Measurements from ENCODE around the gene SIGLEC12. TPM values are rescaled to one million over a fixed set of nuclear protein-coding genes. Genes with fewer than 3 reads are reported as not detected.

The SIGLEC12 gene
- total and polyA plus RNA-seq, 2 donors (not counting 3 experiments of a cell fraction or from before 2014, with no cell fraction given): not detected

- no peak overlapping the region for H3K27ac ChIP-seq (ENCODE audit: insufficient read depth, low read depth, low read length)
- dilution Hi-C loops (cut with MboI; ENCODE audit: extremely low pct_ligation_motif_present, low sequenced_read_pairs) (no loop called here), intact Hi-C loops (cut with micrococcal nuclease) (no loop called here)
- ChIA-PET POLR2A (no interaction called here), CTCF (interaction anchor here (1.2 kb wide), 1 partner anchor 206 kb away, joined by 4 read pairs; no protein-coding TSS in a partner anchor)
- no peaks in the 10 kb centered on the region for H3K36me3 ChIP-seq (ENCODE audit: control insufficient read depth in 2 of 2, extremely low read depth in 1 of 2, insufficient read depth in 2 of 2, low read length in 2 of 2)
- no peak overlapping the region for H3K4me3 ChIP-seq (replicated peaks in 1 of 3; ENCODE audit: insufficient read depth in 1 of 3, low read depth in 1 of 3, low read length in 3 of 3)
- H3K9ac ChIP-seq (replicated peaks; ENCODE audit: extremely low read depth, insufficient read depth, low read length): no peak overlapping the region
- no peaks in the 10 kb centered on the region for H3K79me2 ChIP-seq (ENCODE audit: control insufficient read depth, insufficient read depth, low read length)
- DNase-seq (ENCODE audit: low read depth, low spot score) (no peak), FAIRE-seq (no peak)
- no peaks in the 10 kb centered on the region for H3K9me1 ChIP-seq (replicated peaks; ENCODE audit: control insufficient read depth, extremely low read depth, insufficient read depth, low read length)
- no TSS peak for BruUV-seq (replicated peaks)
- TF ChIP-seq MYC (IDR thresholded peaks at IDR 0.05; ENCODE audit: low read depth, low read length): no peak
- TF ChIP-seq GATA2 (IDR thresholded peaks at IDR 0.05; ENCODE audit: insufficient read depth, insufficient read length, low read depth, low read length): no peak
- no peak for TF ChIP-seq CTCF (IDR thresholded peaks at IDR 0.05; ENCODE audit: extremely low read depth in 1 of 2, insufficient read depth in 1 of 2, low read depth in 1 of 2, low read length in 2 of 2)
- TF ChIP-seq MAX (IDR thresholded peaks at IDR 0.05; ENCODE audit: insufficient read depth, insufficient read length): no peak
- no peak for TF ChIP-seq JUN (IDR thresholded peaks at IDR 0.05; ENCODE audit: borderline replicate concordance, insufficient read depth, insufficient read length, low read depth)
- TF ChIP-seq EZH2 (IDR thresholded peaks at IDR 0.05; ENCODE audit: borderline replicate concordance, low read depth, low read length, severe bottlenecking): no peak
- TF ChIP-seq POLR2AphosphoS5 (IDR thresholded peaks at IDR 0.05; ENCODE audit: insufficient read depth, low read depth, low read length): no peak
- TF ChIP-seq POLR2A (IDR thresholded peaks at IDR 0.05; ENCODE audit: low read depth, low read length): no peak
- no peak for TF ChIP-seq FOS (IDR thresholded peaks at IDR 0.05; ENCODE audit: borderline replicate concordance, insufficient read depth, low read length)
- H3K27me3 ChIP-seq (ENCODE audit: control insufficient read depth in 2 of 2, insufficient read depth in 2 of 2, low read length in 2 of 2): no peaks in the 10 kb centered on the region
- no peak overlapping the region for H2AFZ ChIP-seq (ENCODE audit: low read depth, low read length)
- no peaks in the 10 kb centered on the region for H3K4me1 ChIP-seq (ENCODE audit: control insufficient read depth, extremely low read depth, insufficient read depth, low read length)
- no peaks in the 10 kb centered on the region for H3K9me3 ChIP-seq (replicated peaks; ENCODE audit: control insufficient read depth, insufficient read depth, low read length)
- no peaks in the 10 kb centered on the region for H4K20me1 ChIP-seq (replicated peaks; ENCODE audit: control insufficient read depth, extremely low read depth, insufficient read depth, low read length)
- no peak overlapping the region for H3K4me2 ChIP-seq (ENCODE audit: insufficient read depth, low read length)
Measured at GRCh38 chr19:51450730-51451307, 50.8 kb downstream of the SIGLEC12 start.
